ENCODE measurements around the gene ARFRP1. TPM values are rescaled to one million over a fixed set of nuclear protein-coding genes. Genes with fewer than 3 reads are reported as not detected.

Gene ARFRP1
- total and polyA plus RNA-seq, 2 of the 13 experiments (the other 11 are each of a cell fraction or from before 2014, with no cell fraction given) = 32.0 to 51.1 TPM

DNA sequence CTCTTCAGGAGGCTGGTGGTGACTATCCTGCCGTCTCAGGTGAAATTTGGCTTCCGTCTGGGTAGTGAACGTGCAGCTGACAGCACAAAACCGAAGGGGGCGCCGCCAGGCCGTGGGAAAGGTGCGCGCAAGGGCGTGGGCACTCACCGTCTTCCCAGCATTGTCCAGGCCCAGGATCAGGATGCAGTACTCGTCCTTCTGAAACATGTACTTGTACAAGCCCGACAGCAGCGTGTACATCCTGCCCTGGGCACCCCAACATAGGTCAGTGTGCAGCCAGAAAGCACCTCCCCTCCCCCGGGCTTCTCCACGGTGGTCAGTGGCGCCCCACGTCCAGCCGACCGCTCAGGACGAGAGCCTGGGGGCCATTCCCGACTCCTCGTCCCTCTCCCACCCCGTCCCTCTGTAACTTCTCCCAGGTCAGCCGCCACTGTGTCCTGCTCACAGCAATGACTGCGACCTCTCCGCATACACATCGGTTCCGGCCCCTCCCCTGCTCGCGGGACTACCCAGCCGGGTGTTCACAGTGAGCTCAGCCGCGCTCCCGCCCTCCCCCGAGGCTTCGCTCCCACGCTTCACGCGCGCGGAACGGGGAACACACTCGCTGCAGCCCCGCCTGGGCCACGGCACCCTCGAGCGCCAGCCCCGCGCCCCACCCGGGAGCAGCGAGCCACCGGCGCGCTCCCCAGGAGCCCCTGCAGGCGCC lies 771 bp downstream of the ARFRP1 start (continued):
- TF ChIP-seq ZNF251 (CRISPR knock-in tag; IDR thresholded peaks at IDR 0.05) = 0 out of 2 replicates have a peak, but pooled peaks have one; percentile 39
- TF ChIP-seq DPF2 (CRISPR knock-in tag; IDR thresholded peaks at IDR 0.05; ENCODE audit: borderline replicate concordance, low read depth) = peak; percentile 42; the same call in 1 of the 2 replicates
- TF ChIP-seq, protein P1, sequence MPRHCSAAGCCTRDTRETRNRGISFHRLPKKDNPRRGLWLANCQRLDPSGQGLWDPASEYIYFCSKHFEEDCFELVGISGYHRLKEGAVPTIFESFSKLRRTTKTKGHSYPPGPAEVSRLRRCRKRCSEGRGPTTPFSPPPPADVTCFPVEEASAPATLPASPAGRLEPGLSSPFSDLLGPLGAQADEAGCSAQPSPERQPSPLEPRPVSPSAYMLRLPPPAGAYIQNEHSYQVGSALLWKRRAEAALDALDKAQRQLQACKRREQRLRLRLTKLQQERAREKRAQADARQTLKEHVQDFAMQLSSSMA (CRISPR knock-in tag; IDR thresholded peaks at IDR 0.05) = peak; percentile 72; the same call in 1 of the 2 replicates
- 0 out of 2 replicates have a peak, but pooled peaks have one; percentile 31 for TF ChIP-seq ZNF670 (CRISPR knock-in tag; IDR thresholded peaks at IDR 0.05; ENCODE audit: borderline replicate concordance)
- TF ChIP-seq NKX3-1 (CRISPR knock-in tag; IDR thresholded peaks at IDR 0.05) = no peak
- peak; percentile 87; the same call in 1 of the 2 replicates for TF ChIP-seq RXRA (CRISPR knock-in tag; IDR thresholded peaks at IDR 0.05)
- no peak for TF ChIP-seq ZFX (CRISPR knock-in tag; IDR thresholded peaks at IDR 0.05; ENCODE audit: low read depth)
- TF ChIP-seq, protein P2, sequence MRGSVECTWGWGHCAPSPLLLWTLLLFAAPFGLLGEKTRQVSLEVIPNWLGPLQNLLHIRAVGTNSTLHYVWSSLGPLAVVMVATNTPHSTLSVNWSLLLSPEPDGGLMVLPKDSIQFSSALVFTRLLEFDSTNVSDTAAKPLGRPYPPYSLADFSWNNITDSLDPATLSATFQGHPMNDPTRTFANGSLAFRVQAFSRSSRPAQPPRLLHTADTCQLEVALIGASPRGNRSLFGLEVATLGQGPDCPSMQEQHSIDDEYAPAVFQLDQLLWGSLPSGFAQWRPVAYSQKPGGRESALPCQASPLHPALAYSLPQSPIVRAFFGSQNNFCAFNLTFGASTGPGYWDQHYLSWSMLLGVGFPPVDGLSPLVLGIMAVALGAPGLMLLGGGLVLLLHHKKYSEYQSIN (CRISPR knock-in tag; IDR thresholded peaks at IDR 0.05; ENCODE audit: borderline replicate concordance) = 0 out of 2 replicates have a peak, but pooled peaks have one; percentile 21
- 0 out of 2 replicates have a peak, but pooled peaks have one; percentile 47 for TF ChIP-seq ZBTB20 (CRISPR knock-in tag; IDR thresholded peaks at IDR 0.05; ENCODE audit: borderline replicate concordance, low read depth)
- TF ChIP-seq, protein P3, sequence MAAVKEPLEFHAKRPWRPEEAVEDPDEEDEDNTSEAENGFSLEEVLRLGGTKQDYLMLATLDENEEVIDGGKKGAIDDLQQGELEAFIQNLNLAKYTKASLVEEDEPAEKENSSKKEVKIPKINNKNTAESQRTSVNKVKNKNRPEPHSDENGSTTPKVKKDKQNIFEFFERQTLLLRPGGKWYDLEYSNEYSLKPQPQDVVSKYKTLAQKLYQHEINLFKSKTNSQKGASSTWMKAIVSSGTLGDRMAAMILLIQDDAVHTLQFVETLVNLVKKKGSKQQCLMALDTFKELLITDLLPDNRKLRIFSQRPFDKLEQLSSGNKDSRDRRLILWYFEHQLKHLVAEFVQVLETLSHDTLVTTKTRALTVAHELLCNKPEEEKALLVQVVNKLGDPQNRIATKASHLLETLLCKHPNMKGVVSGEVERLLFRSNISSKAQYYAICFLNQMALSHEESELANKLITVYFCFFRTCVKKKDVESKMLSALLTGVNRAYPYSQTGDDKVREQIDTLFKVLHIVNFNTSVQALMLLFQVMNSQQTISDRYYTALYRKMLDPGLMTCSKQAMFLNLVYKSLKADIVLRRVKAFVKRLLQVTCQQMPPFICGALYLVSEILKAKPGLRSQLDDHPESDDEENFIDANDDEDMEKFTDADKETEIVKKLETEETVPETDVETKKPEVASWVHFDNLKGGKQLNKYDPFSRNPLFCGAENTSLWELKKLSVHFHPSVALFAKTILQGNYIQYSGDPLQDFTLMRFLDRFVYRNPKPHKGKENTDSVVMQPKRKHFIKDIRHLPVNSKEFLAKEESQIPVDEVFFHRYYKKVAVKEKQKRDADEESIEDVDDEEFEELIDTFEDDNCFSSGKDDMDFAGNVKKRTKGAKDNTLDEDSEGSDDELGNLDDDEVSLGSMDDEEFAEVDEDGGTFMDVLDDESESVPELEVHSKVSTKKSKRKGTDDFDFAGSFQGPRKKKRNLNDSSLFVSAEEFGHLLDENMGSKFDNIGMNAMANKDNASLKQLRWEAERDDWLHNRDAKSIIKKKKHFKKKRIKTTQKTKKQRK (IDR thresholded peaks at IDR 0.05; ENCODE audit: low read length) = no peak
- no peak for TF ChIP-seq HMGA1 (CRISPR knock-in tag; conservative IDR thresholded peaks at IDR 0.05)
- TF ChIP-seq TCF12 (IDR thresholded peaks at IDR 0.05) = no peak
- TF ChIP-seq TCF12 (CRISPR knock-in tag; IDR thresholded peaks at IDR 0.05) = no peak; the same call in 1 of the 2 replicates
- peak; percentile 43; the same call in 1 of the 2 replicates for TF ChIP-seq RNF2 (conservative IDR thresholded peaks at IDR 0.05; ENCODE audit: low read depth)
- peak; percentile 8; the same call in 1 of the 2 replicates for TF ChIP-seq BCL6 (CRISPR knock-in tag; IDR thresholded peaks at IDR 0.05)
- TF ChIP-seq KDM3A (CRISPR knock-in tag; IDR thresholded peaks at IDR 0.05; ENCODE audit: low read depth) = peak; percentile 96
- peak; percentile 33; the same call in 1 of the 2 replicates for TF ChIP-seq BRD4 (CRISPR knock-in tag; IDR thresholded peaks at IDR 0.05)
- TF ChIP-seq ZNF510 (CRISPR knock-in tag; IDR thresholded peaks at IDR 0.05; ENCODE audit: low read depth) = peak; percentile 68; the same call in 1 of the 2 replicates
- no peak for TF ChIP-seq HNRNPUL1 (IDR thresholded peaks at IDR 0.05; ENCODE audit: low read depth, low read length)
- peak; percentile 75 for TF ChIP-seq YEATS2 (CRISPR knock-in tag; IDR thresholded peaks at IDR 0.05; ENCODE audit: borderline replicate concordance)
- TF ChIP-seq, protein P4, sequence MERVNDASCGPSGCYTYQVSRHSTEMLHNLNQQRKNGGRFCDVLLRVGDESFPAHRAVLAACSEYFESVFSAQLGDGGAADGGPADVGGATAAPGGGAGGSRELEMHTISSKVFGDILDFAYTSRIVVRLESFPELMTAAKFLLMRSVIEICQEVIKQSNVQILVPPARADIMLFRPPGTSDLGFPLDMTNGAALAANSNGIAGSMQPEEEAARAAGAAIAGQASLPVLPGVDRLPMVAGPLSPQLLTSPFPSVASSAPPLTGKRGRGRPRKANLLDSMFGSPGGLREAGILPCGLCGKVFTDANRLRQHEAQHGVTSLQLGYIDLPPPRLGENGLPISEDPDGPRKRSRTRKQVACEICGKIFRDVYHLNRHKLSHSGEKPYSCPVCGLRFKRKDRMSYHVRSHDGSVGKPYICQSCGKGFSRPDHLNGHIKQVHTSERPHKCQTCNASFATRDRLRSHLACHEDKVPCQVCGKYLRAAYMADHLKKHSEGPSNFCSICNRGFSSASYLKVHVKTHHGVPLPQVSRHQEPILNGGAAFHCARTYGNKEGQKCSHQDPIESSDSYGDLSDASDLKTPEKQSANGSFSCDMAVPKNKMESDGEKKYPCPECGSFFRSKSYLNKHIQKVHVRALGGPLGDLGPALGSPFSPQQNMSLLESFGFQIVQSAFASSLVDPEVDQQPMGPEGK (CRISPR knock-in tag; IDR thresholded peaks at IDR 0.05) = peak; percentile 70
- TF ChIP-seq RFX1 (IDR thresholded peaks at IDR 0.05) = no peak
- TF ChIP-seq KDM6A (CRISPR knock-in tag; IDR thresholded peaks at IDR 0.05; ENCODE audit: low read depth) = no peak
- TF ChIP-seq ETV6 (CRISPR knock-in tag; conservative IDR thresholded peaks at IDR 0.05) = no peak; the same call in 1 of the 2 replicates
